IMR-90 (cell line): ENCODE results near the gene LRRC31. TPM values are rescaled to one million over a fixed set of nuclear protein-coding genes. Genes with fewer than 3 reads are reported as not detected.

Experiments used
- ATAC-seq: fragments of 200-7000 bp; cut with Tn5 transposase; 2 replicates; pipeline ENCODE4 v1.9.1; 2020; ENCODE audit warnings: low read depth, mild to moderate bottlenecking, moderate library complexity
- BruUV-seq: library from RNA; stranded (reverse); fragments of 400-500 nt; replicated peaks from 2 replicates; lab custom pipeline; 2021; lab: Mats Ljungman, UMichigan
- CTCF ChIA-PET: fragments of 300-600 bp; formaldehyde crosslinking; extraction: SDS; loops from one replicate; lab custom pipeline; 2021; ENCODE audit warnings: antibody characterized with exemption; lab: Yijun Ruan, JAX
- POLR2A ChIA-PET: fragments of 300-600 bp; sonication (Branson Sonifier 250); formaldehyde crosslinking; loops from one replicate; lab custom pipeline; 2022; ENCODE audit warnings: antibody characterized with exemption; ENCODE audit not compliant: unreplicated experiment; lab: Charles Lee
- DNase-seq: peaks from one replicate; pipeline ENCODE4 v3.0.0; 2013
- H2AFZ ChIP-seq: replicated peaks from 2 replicates; pipeline ENCODE3; 2013; ENCODE audit warnings: low read length, mild to moderate bottlenecking; ENCODE audit not compliant: poor library complexity
- H2AK5ac ChIP-seq: 2 replicates; pipeline ENCODE4 v1.6.1; 2013; ENCODE audit warnings: low read depth, low read length, inconsistent platforms
- H2AK9ac ChIP-seq: replicated peaks from 2 replicates; pipeline ENCODE3; 2013; ENCODE audit warnings: mild to moderate bottlenecking, low read depth, low read length, moderate library complexity; ENCODE audit not compliant: poor library complexity
- H2BK120ac ChIP-seq: 2 replicates; pipeline ENCODE4 v1.6.1; 2013; ENCODE audit warnings: low read depth, low read length, inconsistent platforms
- H2BK15ac ChIP-seq: 3 replicates; pipeline ENCODE4 v1.6.1; 2013; ENCODE audit warnings: low read depth, low read length, inconsistent platforms
- H2BK20ac ChIP-seq: 2 replicates; pipeline ENCODE4 v1.6.1; 2013; ENCODE audit warnings: low read depth, mild to moderate bottlenecking, inconsistent platforms, low read length, moderate library complexity
- H2BK5ac ChIP-seq: 2 replicates; pipeline ENCODE4 v1.6.1; 2013; ENCODE audit warnings: mild to moderate bottlenecking, low read depth, low read length, inconsistent platforms; ENCODE audit not compliant: poor library complexity, severe bottlenecking
- H3K14ac ChIP-seq: replicated peaks from 2 replicates; pipeline ENCODE4 v1.6.1; 2013; ENCODE audit warnings: low read depth, low read length, inconsistent platforms
- H3K18ac ChIP-seq: 2 replicates; pipeline ENCODE4 v1.6.1; 2013; ENCODE audit warnings: low read depth, low read length, control low read depth
- H3K23ac ChIP-seq: 2 replicates; pipeline ENCODE4 v1.6.1; 2013; ENCODE audit warnings: low read depth, low read length, inconsistent platforms
- H3K27ac ChIP-seq: 2 replicates; pipeline ENCODE4 v1.5.1; 2013; ENCODE audit warnings: mild to moderate bottlenecking, control low read depth, low read length; ENCODE audit not compliant: insufficient read depth
- H3K27me3 ChIP-seq: 2 replicates; pipeline ENCODE4 v1.6.1; 2013; ENCODE audit warnings: low read length; ENCODE audit not compliant: control insufficient read depth, insufficient read depth
- H3K36me3 ChIP-seq: 2 replicates; pipeline ENCODE4 v1.6.1; 2013; ENCODE audit warnings: low read length, mixed read lengths; ENCODE audit not compliant: control insufficient read depth, insufficient read depth
- H3K4ac ChIP-seq: 2 replicates; pipeline ENCODE4 v1.6.1; 2013; ENCODE audit warnings: low read depth, low read length, inconsistent platforms
- H3K4me1 ChIP-seq: 2 replicates; pipeline ENCODE4 v1.6.1; 2013; ENCODE audit warnings: low read length, mixed read lengths; ENCODE audit not compliant: control insufficient read depth, insufficient read depth
- H3K4me2 ChIP-seq: 2 replicates; pipeline ENCODE4 v1.6.1; 2013; ENCODE audit warnings: low read depth, mild to moderate bottlenecking, control low read depth, low read length, moderate library complexity
- H3K4me3 ChIP-seq: 2 replicates; pipeline ENCODE4 v1.5.1; 2013; ENCODE audit warnings: low read depth, mild to moderate bottlenecking, control low read depth, low read length, moderate library complexity; ENCODE audit not compliant: insufficient read depth
- H3K56ac ChIP-seq: 2 replicates; pipeline ENCODE4 v1.6.1; 2013; ENCODE audit warnings: low read length, inconsistent platforms; ENCODE audit not compliant: insufficient read depth; ENCODE audit errors: extremely low read depth
- H3K79me1 ChIP-seq, 2 experiments: 2 replicates each; pipeline ENCODE4 v1.6.1; 2013; ENCODE audit warnings: low read length in 2 of 2, inconsistent platforms in 1 of 2, low read depth in 1 of 2
- H3K9ac ChIP-seq: 2 replicates; pipeline ENCODE4 v1.6.1; 2013; ENCODE audit warnings: low read depth, low read length, control low read depth
- H3K9me1 ChIP-seq: 2 replicates; pipeline ENCODE4 v1.6.1; 2013; ENCODE audit warnings: low read length, inconsistent platforms; ENCODE audit not compliant: insufficient read depth
- H3K9me3 ChIP-seq: 2 replicates; pipeline ENCODE4 v1.6.1; 2013; ENCODE audit warnings: low read length; ENCODE audit not compliant: control insufficient read depth, insufficient read depth
- H4K20me1 ChIP-seq: 2 replicates; pipeline ENCODE4 v1.6.1; 2013; ENCODE audit warnings: low read length, inconsistent platforms; ENCODE audit not compliant: insufficient read depth
- H4K5ac ChIP-seq: 2 replicates; pipeline ENCODE4 v1.6.1; 2013; ENCODE audit warnings: mild to moderate bottlenecking, low read depth, low read length, control low read depth
- H4K8ac ChIP-seq, 2 experiments: 2 replicates each; pipeline ENCODE4 v1.6.1; 2013; ENCODE audit warnings: low read depth in 2 of 2, low read length in 2 of 2, control low read depth in 1 of 2, inconsistent platforms in 1 of 2
- H4K91ac ChIP-seq: 2 replicates; pipeline ENCODE4 v1.6.1; 2013; ENCODE audit warnings: low read depth, low read length, inconsistent platforms; ENCODE audit not compliant: insufficient read depth
- CHD1 ChIP-seq: IDR thresholded peaks from 2 replicates; pipeline ENCODE4 v1.6.1; 2012; ENCODE audit warnings: low read depth, low read length, improper control_type of control experiment
- MXI1 ChIP-seq: IDR thresholded peaks from 2 replicates; pipeline ENCODE4 v1.6.1; 2012; ENCODE audit warnings: low read depth, mild to moderate bottlenecking, low read length, moderate library complexity, borderline replicate concordance
- dilution Hi-C: fragments of 300-500 bp; cut with HindIII; formaldehyde crosslinking; loops from one replicate; pipeline ENCODE4 v1.14.3; 2018; ENCODE audit warnings: low sequenced_read_pairs; ENCODE audit not compliant: unreplicated experiment
- in situ Hi-C: fragments of 300-500 bp; cut with MboI; formaldehyde crosslinking; loops from 3 replicates; pipeline ENCODE4 v1.14.3; 2019; ENCODE audit warnings: low sequenced_read_pairs, inconsistent platforms, mixed read lengths
- intact Hi-C: fragments of 100-400 bp; cut with micrococcal nuclease; formaldehyde crosslinking; loops from 2 replicates; pipeline ENCODE4 v1.10.0; 2022
- polyA plus RNA-seq, 3 experiments: library from polyadenylated mRNA; depleted of rRNA; stranded (reverse); fragments of >200 nt; gene quantifications; 2 replicates each; pipeline ENCODE4 v1.2.3, GENCODE V29; 2012; ENCODE audit warnings: low replicate concordance in 1 of 3
- total RNA-seq: library from RNA; depleted of rRNA; stranded (reverse); fragments of >200 nt; gene quantifications from 2 replicates; pipeline ENCODE4 v1.2.3, GENCODE V29; 2012

LRRC31 gene
- total and polyA plus RNA-seq, 2 of the 4 experiments (the other 2 are of a cell fraction), result not detected

GRCh38 chr3:169907476-169907875 lies 37.7 kb upstream of the LRRC31 start:
- Histone ChIP-seq H3K4me1 (no peaks in the 10 kb centered on the region), H2BK15ac (no peak overlapping the region), H3K4ac (no peak overlapping the region), H3K14ac (no peak overlapping the region), H2BK120ac (no peak overlapping the region), H4K91ac (no peak overlapping the region), H2BK5ac (no peak overlapping the region), H3K27ac (no peak overlapping the region), H3K56ac (no peak overlapping the region), H2AFZ (no peak overlapping the region), H2BK20ac (no peak overlapping the region), H2AK5ac (no peak overlapping the region), H3K18ac (no peak overlapping the region), H4K20me1 (no peaks in the 10 kb centered on the region), H2AK9ac (no peak overlapping the region), H3K23ac (no peak overlapping the region), H3K4me2 (no peak overlapping the region), H3K27me3 (peaks cover 6% of the 10 kb centered on the region), H3K9me3 (peaks cover 2% of the 10 kb centered on the region; the same call in 1 of the 2 replicates), H3K9ac (no peak overlapping the region), H4K8ac (no peak overlapping the region), H3K36me3 (no peaks in the 10 kb centered on the region), H3K4me3 (no peak overlapping the region), H4K5ac (no peak overlapping the region), H3K79me1 (no peaks in the 10 kb centered on the region), H3K9me1 (no peaks in the 10 kb centered on the region; the same call in 1 of the 2 replicates)
- ATAC-seq (no peak), DNase-seq (no peak)
- ChIA-PET CTCF (no interaction called here), POLR2A (no interaction called here)
- intact Hi-C loops (no loop called here), in situ Hi-C loops (no loop called here), dilution Hi-C loops (no loop called here)
- BruUV-seq, result no TSS peak
- TF ChIP-seq CHD1 (no peak), MXI1 (no peak)
